C4-2B (cell line): ENCODE data around the gene TYW1.
"Not testable (repeated sequence)": the region's sequence is repeated elsewhere in the genome, so short reads cannot be mapped to it uniquely, and the experiment has no call there.

ENCODE experiments used
- CTCF ChIP-seq: fragments of 450-650 bp; conservative IDR thresholded peaks from 2 replicates; pipeline ENCODE4 v1.5.1; 2017; ENCODE audit warnings: mild to moderate bottlenecking
- ZFX ChIP-seq: fragments of 450-650 bp; IDR thresholded peaks from 2 replicates; pipeline ENCODE4 v1.6.1; 2017

GRCh38 chr7:67114483-67115246 lies 118.0 kb downstream of the TYW1 start:
- not testable (repeated sequence) for TF ChIP-seq CTCF, ZFX
